Adipocyte (in vitro differentiated cells): ENCODE results near the gene UBR7.
"Not testable (repeated sequence)": the region's sequence is repeated elsewhere in the genome, so short reads cannot be mapped to it uniquely, and the experiment has no call there.

Experiments
- DNase-seq: peaks from one replicate; pipeline ENCODE4 v3.0.0-alpha.2; 2015; ENCODE audit warnings: low read depth
- H3K27me3 ChIP-seq: replicated peaks from 2 replicates; pipeline ENCODE4 v1.7.0; 2013; ENCODE audit warnings: mild to moderate bottlenecking, low read length, moderate library complexity; ENCODE audit not compliant: control insufficient read depth, insufficient read depth
- H3K36me3 ChIP-seq: 2 replicates; pipeline ENCODE4 v1.7.0; 2013; ENCODE audit warnings: low read length, mild to moderate bottlenecking, moderate library complexity; ENCODE audit not compliant: control insufficient read depth, insufficient read depth, severe bottlenecking
- H3K4me1 ChIP-seq: 2 replicates; pipeline ENCODE4 v1.7.0; 2013; ENCODE audit warnings: mild to moderate bottlenecking, low read length, moderate library complexity; ENCODE audit not compliant: control insufficient read depth, insufficient read depth
- H3K4me3 ChIP-seq: 2 replicates; pipeline ENCODE4 v1.7.0; 2013; ENCODE audit warnings: mild to moderate bottlenecking, low read length, moderate library complexity
- H3K9ac ChIP-seq: 2 replicates; pipeline ENCODE4 v1.7.0; 2013; ENCODE audit warnings: mild to moderate bottlenecking, low read length, moderate library complexity
- H3K9me3 ChIP-seq: 2 replicates; pipeline ENCODE4 v1.7.0; 2013; ENCODE audit warnings: mild to moderate bottlenecking, low read length, moderate library complexity; ENCODE audit not compliant: control insufficient read depth

Gene UBR7

GRCh38 chr14:93232159-93232558, 25.1 kb downstream of the UBR7 start:
- H3K4me1 ChIP-seq: peaks cover 3% of the 10 kb centered on the region
- no peaks in the 10 kb centered on the region for H3K9me3 ChIP-seq
- H3K27me3 ChIP-seq: no peaks in the 10 kb centered on the region
- H3K4me3 ChIP-seq: peak overlapping the region; percentile 84
- H3K36me3 ChIP-seq: peaks cover 18% of the 10 kb centered on the region
- peak overlapping the region; percentile 67 for H3K9ac ChIP-seq
- DNase-seq: no peak

DNA sequence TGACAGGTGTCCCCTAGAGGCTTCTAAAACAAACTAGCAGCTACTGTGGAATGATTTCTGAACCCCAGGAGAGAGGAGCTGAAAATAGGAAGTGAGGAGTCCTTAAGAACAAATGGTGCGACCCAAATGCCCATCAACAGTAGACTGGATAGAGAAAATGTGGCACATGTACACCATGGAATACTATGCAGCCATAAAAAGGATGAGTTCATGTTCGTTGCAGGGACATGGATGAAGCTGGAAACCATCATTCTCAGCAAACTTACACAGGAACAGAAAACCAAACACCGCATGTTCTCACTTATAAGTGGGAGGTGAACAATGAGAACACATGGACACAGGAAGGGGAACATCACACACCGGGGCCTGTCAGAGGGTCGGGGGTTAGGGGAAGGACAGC, 26.0 kb downstream of the UBR7 start:
- peaks cover 11% of the 10 kb centered on the region for H3K36me3 ChIP-seq
- not testable (repeated sequence) for H3K9me3 ChIP-seq, H3K9ac ChIP-seq, H3K27me3 ChIP-seq, H3K4me1 ChIP-seq, H3K4me3 ChIP-seq, DNase-seq

DNA sequence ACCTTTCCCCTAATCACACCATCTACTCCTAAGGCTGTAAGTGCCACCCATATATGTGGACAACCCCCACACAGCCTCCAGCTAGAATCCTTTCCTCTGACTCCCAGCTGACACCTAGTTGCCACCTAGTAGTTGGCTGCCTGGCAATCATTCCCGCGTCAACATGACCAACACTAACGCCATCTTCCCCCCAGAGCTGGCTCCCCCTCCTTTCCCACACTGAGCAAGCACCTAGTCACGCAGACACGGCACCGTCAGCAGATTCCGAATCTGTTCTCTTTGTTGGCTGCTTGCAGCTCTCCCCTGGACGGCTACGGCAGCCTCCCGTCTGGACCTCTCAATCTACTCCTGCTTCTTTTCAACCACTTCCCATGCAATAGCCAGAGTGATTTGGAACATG, 27.7 kb downstream of the UBR7 start:
- no peaks in the 10 kb centered on the region for H3K27me3 ChIP-seq
- peaks cover 10% of the 10 kb centered on the region for H3K36me3 ChIP-seq
- no peak overlapping the region for H3K4me3 ChIP-seq
- H3K9ac ChIP-seq: no peak overlapping the region
- no peaks in the 10 kb centered on the region for H3K9me3 ChIP-seq
- peaks cover 3% of the 10 kb centered on the region for H3K4me1 ChIP-seq
- peak; percentile 14 for DNase-seq

GRCh38 chr14:93239869-93240677, 33.0 kb downstream of the UBR7 start:
- Histone ChIP-seq H3K36me3 (peaks cover 52% of the 10 kb centered on the region), H3K4me3 (no peak overlapping the region), H3K4me1 (no peaks in the 10 kb centered on the region), H3K27me3 (no peaks in the 10 kb centered on the region), H3K9ac (no peak overlapping the region), H3K9me3 (no peaks in the 10 kb centered on the region)
- peak; percentile 70 for DNase-seq

- no peak overlapping the region for H3K9ac ChIP-seq
- H3K36me3 ChIP-seq: peaks cover 58% of the 10 kb centered on the region
- H3K9me3 ChIP-seq: no peaks in the 10 kb centered on the region
These were observed 33.6 kb downstream of the UBR7 start for GRCh38 chr14:93240678-93241000.

GRCh38 chr14:93245764-93246420, 38.8 kb downstream of the UBR7 start:
- DNase-seq: no peak
- Histone ChIP-seq H3K9ac (no peak overlapping the region), H3K4me3 (no peak overlapping the region), H3K9me3 (no peaks in the 10 kb centered on the region), H3K27me3 (no peaks in the 10 kb centered on the region), H3K4me1 (no peaks in the 10 kb centered on the region), H3K36me3 (peaks cover 70% of the 10 kb centered on the region)

More at GRCh38 chr14:93240678-93241000, 33.6 kb downstream of the UBR7 start:
- DNase-seq: no peak
- no peak overlapping the region for H3K4me3 ChIP-seq
- H3K4me1 ChIP-seq: no peaks in the 10 kb centered on the region
- H3K27me3 ChIP-seq: no peaks in the 10 kb centered on the region

DNA sequence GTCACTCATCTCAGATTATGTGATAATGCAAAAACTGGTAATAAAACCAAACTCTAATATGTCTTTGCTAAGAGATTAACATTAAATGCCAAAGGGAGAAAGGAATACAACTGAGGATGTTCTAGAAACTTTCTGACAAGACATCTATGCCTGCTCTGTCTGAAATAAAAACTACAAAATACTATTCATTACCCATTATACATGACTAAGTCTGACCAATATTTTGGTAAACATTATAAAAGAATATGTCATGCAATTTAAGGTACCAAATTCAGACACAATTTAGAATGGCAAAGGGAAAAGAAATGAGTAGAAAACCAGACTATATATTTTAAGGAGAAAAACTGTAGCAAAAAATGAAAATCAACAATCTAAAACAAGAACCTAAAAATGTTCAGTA, 39.5 kb downstream of the UBR7 start:
- Histone ChIP-seq H3K9me3 (no peaks in the 10 kb centered on the region), H3K36me3 (peaks cover 72% of the 10 kb centered on the region)

DNA sequence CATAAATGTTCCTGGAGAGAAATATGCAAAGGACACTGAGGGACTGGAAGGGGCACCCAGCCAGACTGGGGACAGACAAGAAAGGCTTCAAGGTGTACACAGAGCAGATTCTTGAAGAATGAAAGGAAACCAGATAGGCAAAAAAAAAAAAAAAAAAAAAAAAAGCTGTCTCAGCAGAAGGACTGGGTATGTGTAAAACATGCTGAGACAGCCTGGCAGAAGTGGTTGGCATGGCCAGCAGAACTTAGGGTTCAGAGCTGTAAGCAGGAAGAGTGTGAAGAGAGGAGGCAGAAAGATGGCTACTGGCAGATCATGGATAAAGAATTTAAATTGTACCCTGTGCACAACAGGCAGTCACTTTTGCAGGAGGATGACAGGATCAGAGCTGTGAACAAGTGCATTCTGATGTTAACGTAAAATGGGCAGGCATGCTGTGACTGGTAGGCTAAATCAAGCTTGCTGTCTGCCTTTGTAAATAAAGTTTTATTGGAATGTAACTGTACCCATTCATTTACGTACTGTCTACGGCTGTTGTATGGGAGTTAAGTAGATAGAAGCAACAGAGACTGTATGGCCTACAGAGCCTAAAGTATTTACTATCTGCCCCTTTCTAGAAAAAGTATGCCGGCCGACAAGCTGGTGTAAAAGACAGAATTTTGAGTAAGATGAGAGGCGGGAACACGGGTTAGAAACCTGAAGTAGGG, 42.2 kb downstream of the UBR7 start:
- no peak for DNase-seq
- Histone ChIP-seq H3K4me3 (no peak overlapping the region), H3K9ac (no peak overlapping the region), H3K27me3 (no peaks in the 10 kb centered on the region), H3K36me3 (peaks cover 71% of the 10 kb centered on the region), H3K4me1 (no peaks in the 10 kb centered on the region), H3K9me3 (no peaks in the 10 kb centered on the region)

More for the DNA sequence above, 39.5 kb downstream of the UBR7 start:
- H3K4me1 ChIP-seq: no peaks in the 10 kb centered on the region
- no peaks in the 10 kb centered on the region for H3K27me3 ChIP-seq
- no peak overlapping the region for H3K4me3 ChIP-seq
- no peak overlapping the region for H3K9ac ChIP-seq
- DNase-seq: no peak

DNA sequence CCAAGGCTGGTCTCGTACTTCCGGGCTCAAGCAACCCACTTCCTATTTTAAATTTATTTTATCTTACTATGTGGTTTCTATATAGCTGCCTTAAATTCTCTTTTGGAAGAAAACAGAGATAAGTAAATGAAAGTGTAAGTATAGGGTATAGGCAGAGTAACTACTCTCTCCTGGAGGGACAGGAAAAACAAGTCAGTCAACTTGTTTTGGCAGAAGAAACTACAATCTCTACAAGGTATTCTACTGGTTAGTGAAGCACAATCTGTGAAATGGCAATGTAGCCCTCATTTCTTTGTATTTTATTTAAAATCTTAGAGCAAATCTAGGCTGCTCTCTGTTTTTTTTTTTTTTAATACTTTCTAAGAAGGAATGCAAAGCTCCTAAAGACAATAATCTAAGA, 55.4 kb downstream of the UBR7 start:
- no peak overlapping the region for H3K9ac ChIP-seq
- H3K4me3 ChIP-seq: no peak overlapping the region
- H3K9me3 ChIP-seq: no peaks in the 10 kb centered on the region
- no peaks in the 10 kb centered on the region for H3K27me3 ChIP-seq
- DNase-seq: no peak
- H3K36me3 ChIP-seq: peaks cover 27% of the 10 kb centered on the region
- peaks cover 11% of the 10 kb centered on the region for H3K4me1 ChIP-seq

GRCh38 chr14:93263416-93263815, 56.4 kb downstream of the UBR7 start:
- peaks cover 27% of the 10 kb centered on the region for H3K36me3 ChIP-seq
- peak; percentile 11 for DNase-seq
- no peaks in the 10 kb centered on the region for H3K27me3 ChIP-seq
- H3K4me3 ChIP-seq: no peak overlapping the region
- no peaks in the 10 kb centered on the region for H3K9me3 ChIP-seq
- peaks cover 11% of the 10 kb centered on the region for H3K4me1 ChIP-seq
- no peak overlapping the region for H3K9ac ChIP-seq

GRCh38 chr14:93266127-93266526, 59.1 kb downstream of the UBR7 start:
- DNase-seq: no peak
- no peak overlapping the region for H3K9ac ChIP-seq

More at GRCh38 chr14:93266127-93266526, 59.1 kb downstream of the UBR7 start:
- Histone ChIP-seq H3K27me3 (no peaks in the 10 kb centered on the region), H3K36me3 (peaks cover 26% of the 10 kb centered on the region), H3K4me1 (peaks cover 12% of the 10 kb centered on the region), H3K4me3 (no peak overlapping the region), H3K9me3 (no peaks in the 10 kb centered on the region)
